ENCODE results near the gene ZNF808. TPM values are rescaled to one million over a fixed set of nuclear protein-coding genes. Genes with fewer than 3 reads are reported as not detected.
"Not testable (repeated sequence)": the region's sequence is repeated elsewhere in the genome, so short reads cannot be mapped to it uniquely, and the experiment has no call there.

The ZNF808 gene
- total RNA-seq, 1 donor from 2014 or later: 32.6 TPM

DNA sequence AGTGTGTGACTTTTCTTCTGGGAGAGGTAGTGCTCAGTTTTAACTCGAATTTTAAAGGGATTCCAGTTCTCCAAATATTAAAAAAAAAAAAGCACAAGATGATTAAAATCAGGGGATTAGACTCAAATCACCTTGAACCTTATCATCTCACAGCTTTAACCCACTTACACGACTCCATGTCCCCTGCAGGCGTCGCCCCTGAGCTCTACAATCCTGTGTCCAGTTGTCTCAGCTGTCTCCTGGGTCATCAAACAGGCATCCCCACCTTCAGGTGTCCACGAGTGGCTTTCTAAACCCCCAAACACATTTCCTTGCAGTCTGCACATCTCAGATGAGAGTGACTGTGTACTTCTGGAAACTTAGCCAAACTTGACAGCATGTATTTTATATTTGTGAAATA, 14.1 kb downstream of the ZNF808 start:
- Mint-ChIP-seq H3K27me3 (ENCODE audit: unreplicated experiment) (no peaks in the 10 kb centered on the region), H3K9me3 (ENCODE audit: unreplicated experiment) (no peaks in the 10 kb centered on the region), H3K4me3 (ENCODE audit: unreplicated experiment) (no peak overlapping the region), H3K4me1 (ENCODE audit: low read depth, unreplicated experiment) (no peaks in the 10 kb centered on the region), H3K36me3 (ENCODE audit: unreplicated experiment) (peaks cover 13% of the 10 kb centered on the region), H3K27ac (ENCODE audit: unreplicated experiment) (no peak overlapping the region)
- TF ChIP-seq, protein P1, sequence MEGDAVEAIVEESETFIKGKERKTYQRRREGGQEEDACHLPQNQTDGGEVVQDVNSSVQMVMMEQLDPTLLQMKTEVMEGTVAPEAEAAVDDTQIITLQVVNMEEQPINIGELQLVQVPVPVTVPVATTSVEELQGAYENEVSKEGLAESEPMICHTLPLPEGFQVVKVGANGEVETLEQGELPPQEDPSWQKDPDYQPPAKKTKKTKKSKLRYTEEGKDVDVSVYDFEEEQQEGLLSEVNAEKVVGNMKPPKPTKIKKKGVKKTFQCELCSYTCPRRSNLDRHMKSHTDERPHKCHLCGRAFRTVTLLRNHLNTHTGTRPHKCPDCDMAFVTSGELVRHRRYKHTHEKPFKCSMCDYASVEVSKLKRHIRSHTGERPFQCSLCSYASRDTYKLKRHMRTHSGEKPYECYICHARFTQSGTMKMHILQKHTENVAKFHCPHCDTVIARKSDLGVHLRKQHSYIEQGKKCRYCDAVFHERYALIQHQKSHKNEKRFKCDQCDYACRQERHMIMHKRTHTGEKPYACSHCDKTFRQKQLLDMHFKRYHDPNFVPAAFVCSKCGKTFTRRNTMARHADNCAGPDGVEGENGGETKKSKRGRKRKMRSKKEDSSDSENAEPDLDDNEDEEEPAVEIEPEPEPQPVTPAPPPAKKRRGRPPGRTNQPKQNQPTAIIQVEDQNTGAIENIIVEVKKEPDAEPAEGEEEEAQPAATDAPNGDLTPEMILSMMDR (IDR thresholded peaks at IDR 0.05; ENCODE audit: partially characterized antibody, unreplicated experiment): no peak
- no peak for DNase-seq

DNA sequence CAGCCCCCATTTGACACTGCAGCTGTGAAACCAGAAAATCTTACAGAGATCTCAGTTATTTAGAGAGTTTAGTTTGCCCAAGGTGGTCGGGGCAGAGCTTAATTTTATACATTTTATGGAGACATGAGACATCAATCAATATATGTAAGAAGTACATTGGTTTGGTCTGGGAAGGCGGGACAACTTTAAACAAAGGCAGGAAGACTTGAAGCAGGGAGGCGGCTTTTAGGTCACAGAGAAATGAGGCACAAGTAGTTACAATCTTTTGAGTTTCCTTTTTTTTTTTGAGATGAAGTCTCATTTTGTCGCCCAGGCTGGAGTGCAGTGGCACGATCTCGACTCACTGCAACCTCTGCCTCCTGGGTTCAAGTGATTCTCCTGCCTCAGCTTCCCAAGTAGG, 15.1 kb downstream of the ZNF808 start:
- not testable (repeated sequence) for H3K4me1 Mint-ChIP-seq (ENCODE audit: low read depth, unreplicated experiment); H3K27me3 Mint-ChIP-seq (ENCODE audit: unreplicated experiment); H3K9me3 Mint-ChIP-seq (ENCODE audit: unreplicated experiment); H3K27ac Mint-ChIP-seq (ENCODE audit: unreplicated experiment); DNase-seq; H3K4me3 Mint-ChIP-seq (ENCODE audit: unreplicated experiment)
- H3K36me3 Mint-ChIP-seq (ENCODE audit: unreplicated experiment): peaks cover 13% of the 10 kb centered on the region

DNA sequence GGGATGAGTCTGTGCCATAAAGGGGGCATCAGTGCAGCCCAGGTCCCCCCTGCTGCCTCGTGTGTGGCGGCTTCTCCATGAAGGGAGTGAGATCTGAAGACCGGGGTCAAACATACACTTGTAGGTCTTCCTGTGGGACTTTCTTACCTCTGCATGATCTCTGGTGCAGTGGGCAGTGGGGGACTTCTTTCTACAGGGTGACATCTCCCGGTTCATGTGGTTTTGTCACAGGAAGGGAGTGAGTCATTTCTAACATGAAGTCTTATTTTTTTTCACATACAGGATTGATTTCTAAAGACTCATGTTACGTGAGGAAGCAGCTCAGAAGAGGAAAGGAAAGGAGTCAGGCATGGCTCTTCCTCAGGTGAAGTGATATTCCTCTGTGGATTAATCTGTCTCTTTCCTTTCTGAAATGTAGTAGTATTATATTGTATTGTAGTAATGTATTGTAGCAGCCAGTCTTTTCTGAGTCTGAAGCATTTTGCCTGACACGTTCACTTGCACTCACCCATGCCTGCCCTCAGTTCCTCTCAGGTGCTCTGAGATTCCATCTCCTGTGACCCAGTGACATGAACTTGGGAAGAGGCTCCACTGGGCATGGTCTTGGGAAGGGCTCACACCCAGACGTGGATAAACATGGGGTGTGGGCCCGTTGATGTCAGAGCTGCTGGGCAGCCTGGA, 15.7 kb downstream of the ZNF808 start:
- Mint-ChIP-seq H3K27ac (ENCODE audit: unreplicated experiment) (no peak overlapping the region), H3K36me3 (ENCODE audit: unreplicated experiment) (peaks cover 13% of the 10 kb centered on the region), H3K9me3 (ENCODE audit: unreplicated experiment) (no peaks in the 10 kb centered on the region), H3K4me1 (ENCODE audit: low read depth, unreplicated experiment) (no peaks in the 10 kb centered on the region), H3K27me3 (ENCODE audit: unreplicated experiment) (no peaks in the 10 kb centered on the region), H3K4me3 (ENCODE audit: unreplicated experiment) (no peak overlapping the region)
- DNase-seq: no peak
- TF ChIP-seq, protein P1 (IDR thresholded peaks at IDR 0.05; ENCODE audit: partially characterized antibody, unreplicated experiment): no peak

DNA sequence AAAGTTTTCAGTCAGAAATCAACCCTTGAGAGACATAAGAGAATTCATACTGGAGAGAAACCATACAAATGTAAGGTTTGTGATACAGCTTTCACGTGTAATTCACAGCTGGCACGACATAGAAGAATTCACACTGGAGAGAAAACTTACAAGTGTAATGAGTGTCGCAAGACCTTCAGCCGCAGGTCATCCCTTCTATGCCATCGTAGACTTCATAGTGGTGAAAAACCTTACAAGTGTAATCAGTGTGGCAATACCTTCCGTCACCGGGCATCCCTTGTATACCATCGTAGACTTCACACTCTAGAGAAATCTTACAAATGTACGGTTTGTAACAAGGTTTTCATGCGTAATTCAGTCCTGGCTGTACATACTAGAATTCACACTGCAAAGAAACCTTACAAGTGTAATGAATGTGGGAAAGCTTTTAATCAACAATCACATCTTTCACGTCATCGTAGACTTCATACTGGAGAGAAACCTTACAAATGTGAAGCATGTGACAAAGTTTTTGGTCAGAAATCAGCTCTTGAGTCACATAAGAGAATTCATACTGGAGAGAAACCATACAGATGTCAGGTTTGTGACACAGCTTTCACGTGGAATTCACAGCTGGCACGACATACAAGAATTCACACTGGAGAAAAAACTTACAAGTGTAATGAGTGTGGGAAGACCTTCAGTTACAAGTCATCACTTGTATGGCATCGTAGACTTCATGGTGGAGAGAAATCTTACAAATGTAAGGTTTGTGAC, 26.9 kb downstream of the ZNF808 start:
- no peak for DNase-seq
- Mint-ChIP-seq H3K4me3 (ENCODE audit: unreplicated experiment) (no peak overlapping the region), H3K9me3 (ENCODE audit: unreplicated experiment) (peaks cover 29% of the 10 kb centered on the region), H3K36me3 (ENCODE audit: unreplicated experiment) (peaks cover 61% of the 10 kb centered on the region), H3K27ac (ENCODE audit: unreplicated experiment) (no peak overlapping the region), H3K27me3 (ENCODE audit: unreplicated experiment) (peaks cover 3% of the 10 kb centered on the region), H3K4me1 (ENCODE audit: low read depth, unreplicated experiment) (no peaks in the 10 kb centered on the region)
- TF ChIP-seq, protein P1 (IDR thresholded peaks at IDR 0.05; ENCODE audit: partially characterized antibody, unreplicated experiment): no peak

DNA sequence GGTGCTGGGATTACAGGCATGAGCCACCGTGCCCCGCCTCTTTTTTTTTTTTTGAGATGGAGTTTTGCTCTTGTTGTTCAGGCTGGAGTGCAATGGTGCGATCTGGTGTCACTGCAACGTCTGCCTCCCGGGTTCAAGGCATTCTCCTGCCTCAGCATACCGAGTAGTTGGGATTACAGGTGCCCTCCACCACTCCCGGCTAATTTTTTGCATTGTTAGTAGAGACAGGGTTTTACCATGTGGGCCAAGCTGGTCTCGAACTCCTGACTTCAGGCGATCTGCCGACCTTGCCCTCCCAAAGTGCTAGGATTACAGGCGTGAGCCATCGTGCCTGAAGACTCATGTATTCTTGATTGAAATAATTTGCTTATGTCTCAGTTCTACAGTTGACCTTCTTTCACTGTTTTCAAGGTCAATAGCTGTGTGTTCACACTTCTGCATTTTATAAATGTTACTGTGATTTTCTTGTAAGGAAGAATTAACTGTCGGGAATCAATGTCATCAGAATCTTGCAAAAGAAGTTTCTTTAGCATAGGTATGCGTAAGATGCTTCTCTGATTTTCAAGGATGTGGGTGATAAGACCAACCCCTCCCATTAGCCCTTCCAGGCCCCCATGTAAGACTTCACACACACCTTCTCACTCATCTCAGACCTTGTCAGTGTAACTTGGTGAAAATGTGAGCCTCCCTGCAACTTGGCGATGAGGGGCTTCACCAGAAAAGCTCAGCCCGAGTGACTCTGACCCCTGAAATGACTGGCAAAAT, 29.9 kb downstream of the ZNF808 start:
- H3K27ac Mint-ChIP-seq (ENCODE audit: unreplicated experiment): no peak overlapping the region
- no peak overlapping the region for H3K4me3 Mint-ChIP-seq (ENCODE audit: unreplicated experiment)
- no peak for DNase-seq
- H3K27me3 Mint-ChIP-seq (ENCODE audit: unreplicated experiment): peaks cover 3% of the 10 kb centered on the region
- peaks cover 34% of the 10 kb centered on the region for H3K9me3 Mint-ChIP-seq (ENCODE audit: unreplicated experiment)
- H3K36me3 Mint-ChIP-seq (ENCODE audit: unreplicated experiment): peaks cover 60% of the 10 kb centered on the region
- H3K4me1 Mint-ChIP-seq (ENCODE audit: low read depth, unreplicated experiment): no peaks in the 10 kb centered on the region
- TF ChIP-seq, protein P1 (IDR thresholded peaks at IDR 0.05; ENCODE audit: partially characterized antibody, unreplicated experiment): no peak

DNA sequence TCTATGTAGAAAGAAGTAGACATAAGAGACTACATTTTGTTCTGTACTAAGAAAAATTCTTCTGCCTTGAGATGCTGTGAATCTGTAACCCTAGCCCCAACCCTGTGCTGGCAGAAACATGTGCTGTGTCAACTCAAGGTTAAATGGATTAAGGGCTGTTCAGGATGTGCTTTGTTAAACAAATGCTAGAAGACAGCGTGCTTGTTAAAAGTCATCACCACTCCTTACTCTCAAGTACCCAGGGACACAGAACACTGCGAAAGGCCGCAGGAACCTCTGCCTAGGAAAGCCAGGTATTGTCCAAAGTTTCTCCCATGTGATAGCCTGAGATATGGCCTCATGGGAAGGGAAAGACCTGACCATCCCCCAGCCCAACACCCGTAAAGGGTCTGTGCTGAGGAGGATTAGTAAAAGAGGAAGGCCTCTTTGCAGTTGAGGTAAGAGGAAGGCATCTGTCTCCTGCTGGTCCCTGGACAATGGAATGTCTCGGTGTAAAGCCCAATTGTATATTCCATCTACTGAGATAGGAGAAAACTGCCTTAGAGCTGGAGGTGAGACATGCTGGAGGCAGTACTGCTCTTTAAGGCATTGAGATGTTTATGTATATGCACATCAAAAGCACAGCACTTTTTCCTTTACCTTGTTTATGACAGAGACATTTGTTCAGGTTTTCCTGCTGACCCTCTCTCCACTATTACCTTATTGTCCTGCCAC, 31.4 kb downstream of the ZNF808 start:
- DNase-seq; H3K4me3 Mint-ChIP-seq (ENCODE audit: unreplicated experiment); H3K27ac Mint-ChIP-seq (ENCODE audit: unreplicated experiment); H3K4me1 Mint-ChIP-seq (ENCODE audit: low read depth, unreplicated experiment); H3K27me3 Mint-ChIP-seq (ENCODE audit: unreplicated experiment): not testable (repeated sequence)
- peaks cover 33% of the 10 kb centered on the region for H3K9me3 Mint-ChIP-seq (ENCODE audit: unreplicated experiment)
- peaks cover 53% of the 10 kb centered on the region for H3K36me3 Mint-ChIP-seq (ENCODE audit: unreplicated experiment)

DNA sequence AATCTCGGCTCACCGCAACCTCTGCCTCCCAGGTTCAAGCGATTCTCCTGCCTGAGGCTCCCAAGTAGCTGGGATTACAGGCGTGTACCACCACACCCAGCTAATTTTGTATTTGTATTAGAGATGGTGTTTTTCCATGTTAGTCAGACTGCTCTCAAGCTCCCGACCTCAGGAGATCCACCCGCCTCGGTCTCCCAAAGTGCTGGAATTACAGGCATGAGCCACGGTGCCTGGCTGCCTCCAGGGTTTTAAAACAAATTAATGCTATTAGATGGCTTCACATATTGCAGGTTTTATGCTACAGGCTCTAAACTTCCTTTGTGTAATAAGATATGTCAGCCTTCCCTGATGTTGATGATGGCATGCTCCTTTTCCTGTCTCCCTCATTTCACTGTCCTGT, 34.1 kb downstream of the ZNF808 start:
- not testable (repeated sequence) for DNase-seq; H3K27ac Mint-ChIP-seq (ENCODE audit: unreplicated experiment); H3K4me3 Mint-ChIP-seq (ENCODE audit: unreplicated experiment); H3K4me1 Mint-ChIP-seq (ENCODE audit: low read depth, unreplicated experiment); H3K27me3 Mint-ChIP-seq (ENCODE audit: unreplicated experiment)
- H3K36me3 Mint-ChIP-seq (ENCODE audit: unreplicated experiment): peaks cover 34% of the 10 kb centered on the region
- peaks cover 26% of the 10 kb centered on the region for H3K9me3 Mint-ChIP-seq (ENCODE audit: unreplicated experiment)
